HG03064 (cell line): ENCODE data around the gene MROH2B.
"Not testable (repeated sequence)": the region's sequence is repeated elsewhere in the genome, so short reads cannot be mapped to it uniquely, and the experiment has no call there.

Source experiments
- ATAC-seq: cut with Tn5 transposase; IDR thresholded peaks from one replicate; pipeline ENCODE4 v1.9.1; 2021; ENCODE audit warnings: low read depth; ENCODE audit not compliant: unreplicated experiment

MROH2B gene

GRCh38 chr5:41032973-41033372, 38.2 kb downstream of the MROH2B start:
- no peak for ATAC-seq

DNA sequence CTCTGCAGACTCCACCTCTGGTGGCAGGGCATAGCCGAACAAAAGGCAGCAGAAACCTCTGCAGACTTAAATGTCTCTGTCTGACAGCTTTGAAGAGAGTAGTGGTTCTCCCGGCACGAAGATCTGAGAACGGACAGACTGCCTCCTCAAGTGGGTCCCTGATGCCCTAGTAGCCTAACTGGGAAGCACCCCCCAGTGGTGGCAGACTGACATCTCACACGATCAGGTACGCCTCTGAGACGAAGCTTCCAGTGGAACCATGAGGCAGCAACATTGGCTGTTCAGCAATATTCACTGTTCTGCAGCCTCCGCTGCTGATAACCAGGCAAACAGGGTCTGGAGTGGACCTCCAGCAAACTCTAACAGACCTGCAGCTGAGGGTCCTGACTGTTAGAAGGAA, 48.5 kb downstream of the MROH2B start:
- not testable (repeated sequence) for ATAC-seq

DNA sequence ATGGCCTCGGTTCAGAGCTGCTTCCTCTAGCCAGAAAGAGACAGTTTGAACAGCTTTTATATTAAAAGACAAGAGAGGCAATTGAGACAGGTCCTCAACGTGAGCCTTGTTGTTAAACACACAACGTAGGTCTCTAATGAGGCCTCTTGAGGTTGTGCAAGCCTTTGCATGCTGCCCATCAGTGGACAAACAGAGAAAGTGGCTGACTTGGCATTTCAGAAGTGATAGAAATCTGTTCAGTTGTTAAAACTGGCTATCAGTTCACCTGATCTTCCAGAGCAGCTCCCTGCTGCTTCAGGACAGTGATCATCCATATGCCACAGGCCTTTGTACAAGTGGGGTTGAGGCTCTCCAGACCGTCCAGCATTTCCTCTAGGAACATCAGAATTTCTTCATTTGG, 58.8 kb downstream of the MROH2B start:
- ATAC-seq: no peak

- ATAC-seq: no peak
Observed at GRCh38 chr5:41010572-41010971, 60.6 kb downstream of the MROH2B start.

DNA sequence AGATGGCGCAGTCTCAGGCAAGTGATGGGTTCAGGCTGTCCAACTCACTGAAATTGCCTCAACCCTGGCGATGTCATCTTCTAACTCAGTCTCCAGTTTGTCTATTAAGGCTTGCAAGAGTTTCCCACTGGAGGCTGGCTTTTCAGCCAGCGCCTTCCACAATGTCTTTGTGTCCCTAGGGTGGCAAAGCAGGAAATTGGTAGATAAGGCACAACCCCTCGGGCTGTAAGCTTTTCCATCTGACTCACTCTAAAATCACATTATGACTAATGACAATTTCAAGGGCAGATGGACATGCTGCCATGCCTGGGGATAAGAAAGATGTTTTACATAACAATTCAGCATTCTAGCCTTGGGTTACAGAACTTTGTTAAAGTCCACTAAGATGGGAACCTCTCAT, 61.9 kb downstream of the MROH2B start:
- no peak for ATAC-seq

GRCh38 chr5:41004931-41005330, 66.2 kb downstream of the MROH2B start:
- no peak for ATAC-seq

DNA sequence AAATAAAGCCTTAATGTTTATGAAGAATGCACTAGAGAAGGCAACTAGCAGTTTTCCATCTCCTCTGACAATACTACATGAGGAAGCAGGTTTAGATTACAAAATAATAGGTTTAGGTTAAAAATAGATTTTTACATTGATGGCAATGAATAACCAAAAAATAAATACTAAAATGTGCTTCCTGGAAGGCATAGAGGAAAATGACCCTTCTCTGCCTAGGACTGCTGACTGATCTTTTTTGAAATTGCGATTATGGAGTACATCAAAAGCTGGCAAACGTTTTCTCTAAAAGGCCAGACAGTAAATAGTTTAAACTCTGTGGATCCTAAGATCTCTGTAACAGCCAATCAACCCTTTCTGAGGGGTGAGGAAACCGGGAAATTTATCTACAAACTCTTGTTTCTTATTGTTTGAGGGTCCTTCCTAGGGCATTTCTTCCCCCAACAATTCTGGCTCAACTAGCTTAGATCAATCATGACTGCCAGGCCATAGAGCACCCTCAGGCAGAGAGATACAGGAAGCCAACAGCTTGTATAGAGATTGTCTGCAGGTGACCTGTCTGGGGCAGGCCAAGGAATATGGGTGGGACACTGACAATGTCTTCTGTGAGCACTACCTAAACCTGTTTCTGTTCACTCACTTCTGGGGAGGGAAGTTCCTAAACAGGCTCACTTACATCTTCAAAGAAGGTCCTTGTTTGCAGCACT, 67.3 kb downstream of the MROH2B start:
- no peak for ATAC-seq

DNA sequence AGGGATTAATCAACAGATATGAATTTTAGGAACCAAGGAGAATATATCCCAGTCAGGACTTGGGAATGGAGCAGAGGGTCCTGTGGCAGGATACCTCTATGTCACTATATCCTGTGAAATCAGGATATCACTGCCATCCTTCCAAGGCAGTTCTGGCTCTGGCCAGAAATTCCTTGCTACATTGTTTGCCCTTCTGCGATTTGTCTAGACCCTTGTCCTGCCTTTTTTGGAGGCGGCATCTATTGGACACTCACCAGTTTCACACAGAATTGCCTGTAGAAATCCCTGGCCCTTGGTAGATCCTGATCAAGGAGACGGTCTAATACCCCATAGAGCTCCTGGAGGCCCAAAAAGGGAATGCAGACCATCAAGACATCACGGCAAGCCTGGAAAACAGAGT, 71.2 kb downstream of the MROH2B start:
- ATAC-seq: no peak

GRCh38 chr5:40999142-40999541, 72.0 kb downstream of the MROH2B start:
- ATAC-seq: no peak

GRCh38 chr5:40995801-40996586, 75.1 kb downstream of the MROH2B start:
- no peak for ATAC-seq

DNA sequence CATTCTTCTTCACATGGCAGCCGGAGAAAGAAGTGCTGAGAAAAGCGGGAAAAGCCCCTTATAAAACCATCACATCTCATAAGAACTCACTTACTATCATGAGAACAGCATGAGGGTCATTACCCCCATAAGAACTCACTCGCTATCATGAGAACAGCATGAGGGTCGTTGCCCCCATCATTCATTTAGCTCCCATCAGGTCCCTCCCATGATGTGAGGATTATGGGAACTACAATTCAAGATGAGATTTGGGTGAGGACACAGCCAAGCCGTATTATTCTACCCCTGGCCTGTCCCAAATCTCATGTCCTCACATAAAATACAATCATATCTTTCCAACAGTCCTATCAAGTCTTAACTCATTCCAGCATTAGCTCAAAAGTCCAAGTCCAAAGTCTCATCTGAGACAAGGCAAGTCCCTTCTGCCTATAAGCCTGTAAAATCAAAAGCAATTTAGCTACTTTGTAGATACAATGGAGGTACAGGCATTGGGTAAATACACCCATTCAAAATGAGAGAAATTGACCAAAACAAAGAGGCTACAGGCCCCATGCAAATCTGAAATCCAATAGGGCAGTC, 79.1 kb downstream of the MROH2B start:
- ATAC-seq: no peak

DNA sequence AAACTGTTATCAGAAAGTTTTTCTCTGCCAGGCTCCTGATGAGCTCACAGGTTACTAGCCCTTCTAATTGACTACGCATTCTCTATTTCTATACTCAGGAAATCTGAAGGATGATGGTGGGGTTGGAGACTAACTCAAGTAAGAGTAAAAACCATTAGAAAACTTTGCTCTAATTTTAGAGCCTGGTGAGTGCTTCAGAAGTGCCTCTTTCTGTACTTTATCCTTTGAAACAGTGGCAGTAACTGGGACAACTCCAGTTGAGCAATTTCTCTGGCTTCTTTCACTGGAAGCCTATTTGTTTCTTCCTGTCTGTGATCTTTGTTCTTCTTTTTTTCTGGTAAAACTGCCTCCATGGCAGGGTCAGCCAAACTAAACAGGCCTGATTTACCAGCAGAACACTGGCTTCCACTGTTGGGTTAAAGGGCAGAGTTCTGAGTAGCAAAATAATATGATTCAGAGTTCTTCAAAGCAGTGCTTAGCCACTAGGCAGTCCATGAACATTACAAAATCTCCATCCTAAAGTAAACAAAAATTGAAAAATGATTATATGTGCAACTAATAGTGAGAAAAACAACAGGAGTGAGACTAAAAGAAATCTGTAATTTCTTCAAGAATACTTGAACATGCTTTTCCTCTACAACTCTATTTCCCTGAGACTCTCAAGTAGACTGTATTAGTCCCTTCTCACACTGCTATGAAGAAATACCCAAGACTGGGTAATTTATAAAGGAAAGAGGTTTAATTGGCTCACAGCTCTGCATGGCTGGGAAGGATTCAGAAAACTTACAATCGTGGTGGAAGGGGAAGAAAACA, 79.8 kb downstream of the MROH2B start:
- no peak for ATAC-seq

- no peak for ATAC-seq
Observed at GRCh38 chr5:40988746-40989510, 82.2 kb downstream of the MROH2B start.

DNA sequence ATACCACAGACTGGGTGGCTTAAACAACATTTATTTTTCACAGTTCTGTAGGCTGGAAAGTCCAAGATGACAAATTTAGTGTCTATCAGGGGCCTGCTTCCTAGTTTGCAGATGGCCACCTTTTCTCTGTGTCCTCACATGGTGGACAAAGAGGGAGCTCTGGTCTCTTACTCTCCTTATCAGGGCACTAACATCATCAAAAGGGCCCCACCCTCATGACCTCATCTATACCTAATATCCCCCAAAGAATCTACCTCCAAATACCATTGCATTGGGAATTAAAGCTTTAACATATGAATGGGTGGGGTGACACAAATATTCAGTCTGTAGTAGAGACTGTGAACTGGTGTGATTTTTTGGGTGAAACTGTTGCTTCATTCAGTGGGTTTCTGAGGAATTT, 83.8 kb downstream of the MROH2B start:
- no peak for ATAC-seq

DNA sequence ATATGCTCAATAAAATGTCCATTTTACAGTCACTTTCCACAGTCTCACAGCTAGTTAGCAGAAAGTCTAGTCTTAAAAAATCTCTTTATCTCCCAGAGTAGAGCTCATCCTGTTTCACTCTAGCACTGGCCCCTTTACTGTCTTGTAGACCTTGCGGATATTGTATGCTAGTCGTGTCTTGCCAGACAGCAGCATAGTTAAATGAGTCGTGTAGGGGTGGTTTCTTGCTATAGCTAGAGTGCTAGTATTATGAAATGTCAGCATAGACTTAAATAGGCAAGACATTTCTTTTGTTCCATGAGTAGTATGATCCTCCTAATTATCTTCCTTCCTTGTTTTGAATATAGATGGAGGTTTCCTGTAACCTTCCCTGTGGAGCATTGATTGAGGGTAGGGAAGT, 84.5 kb downstream of the MROH2B start:
- ATAC-seq: no peak

- ATAC-seq: no peak
Observed at GRCh38 chr5:40985501-40985900, 85.6 kb downstream of the MROH2B start.

- ATAC-seq: no peak
Observed at GRCh38 chr5:40984884-40985283, 86.3 kb downstream of the MROH2B start.

DNA sequence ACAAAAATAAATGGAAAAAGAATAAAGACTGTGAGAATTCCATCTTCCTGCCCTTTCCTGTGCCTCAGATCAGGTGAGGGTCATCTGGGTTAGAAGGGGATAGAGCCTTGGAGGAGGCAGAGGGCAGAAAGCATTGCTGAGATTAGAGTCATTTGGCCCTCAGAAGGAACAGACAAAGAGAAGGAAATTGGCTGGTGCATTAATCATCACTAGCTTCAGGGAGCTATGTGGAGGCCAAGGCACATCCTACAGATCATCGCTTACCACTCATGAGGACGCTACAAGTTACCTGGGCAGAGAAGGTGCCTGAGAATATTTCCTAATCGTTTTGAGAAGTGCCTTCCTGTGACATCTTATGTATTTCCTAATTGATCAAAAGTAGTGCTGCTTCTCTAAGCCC, 87.4 kb downstream of the MROH2B start:
- no peak for ATAC-seq

- no peak for ATAC-seq
Observed at GRCh38 chr5:40981420-40981819, 89.7 kb downstream of the MROH2B start.

DNA sequence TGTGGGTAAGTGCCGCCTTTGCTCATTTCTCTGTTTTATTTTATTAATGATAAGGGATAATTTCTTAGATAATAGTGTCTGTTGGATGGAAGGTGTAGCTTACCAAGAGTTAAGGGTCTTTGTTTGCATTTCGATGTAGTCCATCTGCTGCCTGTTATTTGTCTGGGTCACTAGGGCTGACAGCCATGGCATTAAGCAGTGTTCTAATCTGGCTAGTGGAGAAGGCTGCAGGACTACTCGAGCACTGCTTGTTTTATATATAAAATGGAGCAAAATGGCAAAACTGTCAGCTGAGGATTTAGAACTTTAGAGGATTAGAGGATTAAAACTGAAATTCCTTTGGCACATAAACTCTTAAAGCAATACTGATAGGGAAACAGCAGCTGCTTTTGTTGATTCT, 94.3 kb downstream of the MROH2B start:
- ATAC-seq: no peak
